ENCODE results near the gene SLC6A2.

SLC6A2 gene

GRCh38 chr16:55647798-55648197 lies 8.0 kb upstream of the SLC6A2 start:
- no peak for DNase-seq

GRCh38 chr16:55651841-55652824 lies 3.7 kb upstream of the SLC6A2 start:
- no peak for DNase-seq

DNA sequence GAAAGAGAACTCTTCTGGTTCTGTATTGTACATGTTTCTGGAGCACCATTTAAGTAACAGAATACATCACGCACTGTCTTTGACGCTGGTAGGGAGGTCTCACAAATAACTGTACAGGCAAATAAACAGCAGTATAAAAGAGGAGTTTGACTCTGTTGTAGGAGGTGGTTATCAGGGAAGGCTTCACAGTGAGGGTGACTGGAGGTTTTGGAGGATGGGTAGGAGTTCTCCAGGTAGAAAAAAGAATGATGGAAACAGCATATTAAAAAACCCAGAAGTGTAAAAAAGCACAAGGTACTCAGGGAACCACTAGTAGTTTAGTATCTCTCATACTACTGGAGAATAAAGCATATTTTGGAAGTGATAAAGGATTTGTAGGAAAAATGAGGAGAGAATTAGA lies 2.7 kb upstream of the SLC6A2 start:
- no peak for DNase-seq

GRCh38 chr16:55655381-55655896 lies 349 bp upstream of the SLC6A2 start:
- DNase-seq: no peak

- DNase-seq: no peak
These were observed 904 bp downstream of the SLC6A2 start for GRCh38 chr16:55656691-55657092.

GRCh38 chr16:55657616-55658015 lies 1.8 kb downstream of the SLC6A2 start:
- no peak for DNase-seq

DNA sequence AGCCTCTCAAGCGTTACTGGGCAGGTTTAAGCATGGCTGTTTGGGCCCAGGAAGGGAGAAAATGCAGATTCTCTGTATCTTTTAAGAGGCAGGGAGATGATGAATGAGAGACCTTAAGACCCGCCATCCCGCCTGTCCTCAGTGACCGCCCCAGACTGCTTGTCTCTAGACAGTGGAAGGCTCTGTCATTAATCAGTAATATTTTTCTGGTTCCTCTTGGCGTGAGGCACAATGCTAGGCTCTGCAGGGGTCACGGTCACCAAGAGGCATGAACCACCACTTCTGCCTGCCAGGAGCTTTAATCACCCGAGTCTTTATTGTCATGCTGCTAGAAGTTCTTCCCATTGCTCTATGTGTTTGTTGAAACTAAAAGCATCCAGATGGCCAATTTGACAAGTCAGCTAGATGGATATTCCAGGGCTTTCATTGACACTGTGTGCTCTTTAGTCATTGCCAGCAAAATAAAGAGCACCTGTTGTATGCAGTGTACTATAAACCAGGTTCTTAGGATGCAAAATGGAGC lies 3.2 kb downstream of the SLC6A2 start:
- no peak for DNase-seq

- DNase-seq: no peak
These were observed 4.2 kb downstream of the SLC6A2 start for GRCh38 chr16:55660026-55660425.

GRCh38 chr16:55660828-55661227 lies 5.0 kb downstream of the SLC6A2 start:
- no peak for DNase-seq

DNA sequence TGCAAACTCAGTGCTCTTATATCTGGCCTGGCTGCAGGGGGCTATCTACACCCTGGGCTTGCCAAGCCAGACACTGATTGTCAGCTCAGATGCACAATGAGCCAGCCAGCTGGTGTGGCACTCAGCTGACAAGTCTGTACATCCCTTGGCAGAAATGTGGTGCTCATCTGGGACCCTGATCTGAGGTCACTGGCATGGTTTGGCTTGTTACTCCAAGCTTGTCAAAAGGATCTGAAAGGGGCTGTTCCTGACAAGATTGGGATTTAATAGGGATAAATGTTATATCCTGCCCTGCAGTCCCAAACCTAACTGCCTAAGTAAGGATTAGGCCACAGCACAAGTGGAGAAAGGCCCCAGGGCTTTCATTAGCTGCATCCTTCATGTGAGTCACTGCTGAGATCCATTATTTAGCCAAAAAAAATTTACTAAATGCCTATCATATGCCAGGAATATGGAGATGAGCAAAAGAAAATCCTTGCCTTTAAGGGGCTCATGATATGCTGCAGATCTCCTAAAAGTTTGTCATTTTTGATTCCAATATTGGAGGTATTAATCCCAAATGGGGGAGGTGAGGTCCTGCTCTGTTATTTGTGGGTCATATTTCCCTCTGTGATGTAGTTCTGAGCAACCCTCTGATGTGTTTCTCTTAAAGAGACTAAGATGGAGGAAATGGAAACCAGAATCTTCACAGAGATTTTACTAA lies 6.3 kb downstream of the SLC6A2 start:
- no peak for DNase-seq

DNA sequence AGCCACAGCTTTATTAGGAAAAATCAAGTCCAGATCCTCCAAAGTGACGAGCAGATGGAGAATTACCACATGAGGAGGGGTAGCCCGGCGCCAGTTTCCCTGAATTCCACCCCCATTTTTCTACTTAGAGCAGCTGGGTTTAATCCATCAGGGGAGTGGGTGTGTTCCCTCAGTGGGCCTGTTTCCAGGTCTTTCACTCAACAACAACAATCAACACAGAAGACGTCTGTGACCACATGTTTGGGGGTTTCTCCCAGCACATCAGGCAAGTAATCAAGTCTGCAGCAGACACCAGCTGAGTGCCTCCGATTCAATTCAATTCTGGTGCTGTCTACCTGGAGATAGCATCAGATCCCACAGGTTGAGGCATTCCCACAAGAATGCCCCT lies 6.8 kb downstream of the SLC6A2 start:
- DNase-seq: no peak

DNA sequence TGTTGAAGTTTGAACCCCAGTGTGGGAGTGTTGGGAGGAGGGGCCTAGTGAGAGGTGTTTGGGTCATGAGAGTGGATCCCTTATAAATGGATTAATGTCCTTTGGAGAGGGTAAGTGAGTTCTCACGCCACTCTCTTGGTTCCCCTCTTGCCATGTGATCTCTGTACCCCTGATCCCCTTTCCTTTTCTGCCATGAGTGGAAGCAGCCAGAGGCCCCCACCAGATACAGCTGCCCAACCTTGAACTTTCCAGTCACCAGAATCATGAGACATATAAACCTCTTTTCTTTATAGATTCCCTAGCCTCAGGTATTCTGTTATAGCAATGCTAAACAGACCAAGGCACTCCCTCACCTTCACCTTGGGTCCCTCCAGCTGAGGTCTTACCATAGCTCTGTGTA lies 7.4 kb downstream of the SLC6A2 start:
- no peak for DNase-seq

GRCh38 chr16:55663765-55664677 lies 8.2 kb downstream of the SLC6A2 start:
- no peak for DNase-seq

GRCh38 chr16:55664786-55665407 lies 9.1 kb downstream of the SLC6A2 start:
- no peak for DNase-seq

DNA sequence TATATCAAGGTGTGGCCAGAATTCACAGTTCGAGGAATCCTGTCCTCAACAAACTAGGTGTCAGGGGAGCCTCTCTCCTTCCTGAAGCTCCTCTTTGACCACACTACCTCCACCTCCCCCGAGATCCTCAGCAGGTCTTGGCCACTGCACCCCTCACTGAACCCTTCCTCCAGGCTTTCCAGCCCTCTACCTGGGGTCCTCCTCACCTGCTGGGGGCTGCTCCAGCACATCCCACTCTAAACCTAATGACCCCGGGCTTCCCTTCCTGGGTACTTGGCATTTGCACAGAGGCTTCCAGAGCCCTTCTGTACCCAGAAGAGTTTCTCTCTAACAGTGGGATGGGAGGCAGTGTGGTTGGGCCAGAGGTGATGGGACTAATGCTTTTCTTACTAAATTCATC lies 9.7 kb downstream of the SLC6A2 start:
- DNase-seq: no peak

DNA sequence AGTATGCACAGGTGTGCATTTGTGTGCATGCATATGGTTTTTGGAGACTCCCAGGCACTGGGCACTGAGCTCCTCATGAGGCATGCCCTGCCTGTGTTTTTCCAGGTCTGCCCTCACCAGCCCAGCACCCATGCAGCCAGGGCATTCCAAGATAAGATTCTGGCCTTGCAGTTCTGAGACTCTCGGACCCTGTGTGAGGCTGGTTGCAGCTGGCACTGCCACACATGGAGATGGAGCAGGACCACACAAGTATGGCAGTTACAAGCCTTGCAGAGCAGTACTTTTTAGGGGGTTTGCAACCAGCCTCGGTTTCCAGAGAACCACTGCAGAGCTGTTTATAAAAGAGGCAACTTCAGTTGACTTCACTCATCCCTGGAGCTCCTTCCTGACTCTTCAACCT lies 10.2 kb downstream of the SLC6A2 start:
- no peak for DNase-seq

DNA sequence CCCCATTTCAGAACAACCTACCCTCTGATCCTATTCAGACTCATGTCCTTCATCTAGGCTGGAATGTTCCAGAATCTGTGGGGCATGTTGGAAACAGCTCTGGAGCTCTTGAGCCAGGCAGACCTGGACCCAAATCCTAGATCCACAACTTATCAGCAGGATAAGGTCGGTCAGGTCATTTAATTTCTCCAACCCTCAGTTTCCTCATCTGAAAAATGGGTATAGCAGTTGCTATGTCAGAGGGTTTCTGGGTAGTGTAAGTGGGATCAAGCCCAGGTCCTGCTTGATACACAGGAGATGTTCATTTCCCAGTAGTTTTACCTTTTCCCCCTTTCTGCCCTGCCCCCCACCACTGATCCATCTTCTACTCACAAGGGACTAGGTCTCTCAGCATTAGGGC lies 12.0 kb downstream of the SLC6A2 start:
- no peak for DNase-seq

- DNase-seq: no peak
These were observed 12.8 kb downstream of the SLC6A2 start for GRCh38 chr16:55668340-55669281.

- DNase-seq: no peak
These were observed 15.6 kb downstream of the SLC6A2 start for GRCh38 chr16:55671206-55671973.

- DNase-seq: no peak
These were observed 16.1 kb downstream of the SLC6A2 start for GRCh38 chr16:55671974-55672280.

Data from T-helper 1 cell (primary cell).